GM12878 (cell line): ENCODE measurements around the gene TCF4. TPM values are rescaled to one million over a fixed set of nuclear protein-coding genes. Genes with fewer than 3 reads are reported as not detected.

Experiments
- BCL11A ChIP-seq: IDR thresholded peaks from 2 replicates; pipeline ENCODE4 v1.6.1; 2011; ENCODE audit warnings: low read depth, low read length
- EP300 ChIP-seq, 2 experiments: fragments of 150-350 bp in 1 of 2; IDR thresholded peaks; 2 replicates each; pipeline ENCODE4 v1.6.1; 2011 to 2012; ENCODE audit warnings: low read depth in 2 of 2, low read length in 2 of 2, borderline replicate concordance in 1 of 2, improper control_type of control experiment in 1 of 2, inconsistent platforms in 1 of 2; ENCODE audit not compliant: control insufficient read depth in 1 of 2
- EZH2 ChIP-seq: IDR thresholded peaks from 2 replicates; pipeline ENCODE4 v1.6.1; 2012; ENCODE audit warnings: low read depth, mild to moderate bottlenecking, control low read depth, inconsistent platforms, low read length, borderline replicate concordance; ENCODE audit not compliant: control insufficient read depth
- HDAC2 ChIP-seq: fragments of 200-600 bp; sonication (generic); IDR thresholded peaks from 2 replicates; pipeline ENCODE4 v1.6.1; 2017
- HDGF ChIP-seq: fragments of 450-650 bp; IDR thresholded peaks from 2 replicates; pipeline ENCODE4 v1.6.1; 2016; ENCODE audit warnings: antibody characterized with exemption
- IKZF1 ChIP-seq: fragments of 450-650 bp; conservative IDR thresholded peaks from 2 replicates; pipeline ENCODE4 v1.6.1; 2017; ENCODE audit warnings: antibody characterized with exemption, mild to moderate bottlenecking
- IRF4 ChIP-seq: IDR thresholded peaks from 2 replicates; pipeline ENCODE4 v1.6.1; 2011; ENCODE audit warnings: low read depth, low read length
- KDM1A ChIP-seq: fragments of 200-600 bp; sonication (generic); IDR thresholded peaks from 2 replicates; pipeline ENCODE4 v1.6.1; 2016; ENCODE audit warnings: borderline replicate concordance
- KLF5 ChIP-seq: fragments of 450-650 bp; IDR thresholded peaks from 2 replicates; pipeline ENCODE4 v1.6.1; 2014; ENCODE audit warnings: mild to moderate bottlenecking; ENCODE audit not compliant: partially characterized antibody
- MTA2 ChIP-seq: fragments of 450-650 bp; IDR thresholded peaks from 2 replicates; pipeline ENCODE4 v1.6.1; 2016; ENCODE audit warnings: low read depth, mild to moderate bottlenecking, moderate library complexity
- MYC ChIP-seq: IDR thresholded peaks from 2 replicates; pipeline ENCODE4 v1.6.1; 2011; ENCODE audit warnings: mild to moderate bottlenecking, low read length, moderate library complexity, inconsistent platforms; ENCODE audit not compliant: insufficient read depth, insufficient replicate concordance, insufficient read length, severe bottlenecking
- NR2C1 ChIP-seq: fragments of 450-650 bp; IDR thresholded peaks from 2 replicates; pipeline ENCODE4 v1.6.1; 2017; ENCODE audit warnings: antibody characterized with exemption, mild to moderate bottlenecking, moderate library complexity
- PKNOX1 ChIP-seq: fragments of 450-650 bp; IDR thresholded peaks from 2 replicates; pipeline ENCODE4 v1.6.1; 2016; ENCODE audit warnings: mild to moderate bottlenecking
- RAD21 ChIP-seq: IDR thresholded peaks from 2 replicates; pipeline ENCODE4 v1.6.1; 2011; ENCODE audit warnings: mild to moderate bottlenecking, low read depth, low read length, moderate library complexity; ENCODE audit not compliant: insufficient read depth
- RELA ChIP-seq: fragments of 450-650 bp; IDR thresholded peaks from 2 replicates; pipeline ENCODE4 v1.8.0; 2014; ENCODE audit warnings: borderline replicate concordance; ENCODE audit not compliant: partially characterized antibody
- RFX5 ChIP-seq: IDR thresholded peaks from 2 replicates; pipeline ENCODE4 v1.6.1; 2011; ENCODE audit warnings: low read depth, low read length, improper control_type of control experiment
- SIX5 ChIP-seq: IDR thresholded peaks from 2 replicates; pipeline ENCODE4 v1.6.1; 2011; ENCODE audit warnings: mild to moderate bottlenecking, low read depth, low read length, moderate library complexity; ENCODE audit not compliant: severe bottlenecking
- SREBF2 ChIP-seq: IDR thresholded peaks from 2 replicates; pipeline ENCODE4 v1.6.1; 2012; ENCODE audit warnings: mild to moderate bottlenecking, low read length
- SUZ12 ChIP-seq: fragments of 200-600 bp; sonication (generic); IDR thresholded peaks from one replicate; pipeline ENCODE4 v1.6.1; 2018; ENCODE audit warnings: antibody characterized with exemption, mild to moderate bottlenecking; ENCODE audit not compliant: unreplicated experiment
- TAF1 ChIP-seq: IDR thresholded peaks from 2 replicates; pipeline ENCODE4 v1.6.1; 2011; ENCODE audit warnings: mild to moderate bottlenecking, low read depth, low read length, borderline replicate concordance
- WRNIP1 ChIP-seq: IDR thresholded peaks from 2 replicates; pipeline ENCODE4 v1.6.1; 2011; ENCODE audit warnings: low read depth, low read length, improper control_type of control experiment, borderline replicate concordance
- ZBTB11 ChIP-seq: fragments of 450-650 bp; formaldehyde crosslinking; IDR thresholded peaks from 2 replicates; pipeline ENCODE4 v1.5.0; 2022; ENCODE audit warnings: mild to moderate bottlenecking, missing genetic modification characterization
- ZNF622 ChIP-seq: fragments of 450-650 bp; IDR thresholded peaks from 2 replicates; pipeline ENCODE4 v1.6.1; 2017; ENCODE audit warnings: mild to moderate bottlenecking, inconsistent platforms
- ZNF687 ChIP-seq: fragments of 450-650 bp; IDR thresholded peaks from 2 replicates; pipeline ENCODE4 v1.6.1; 2017; ENCODE audit warnings: mild to moderate bottlenecking, moderate library complexity
- polyA plus RNA-seq, 11 experiments: library from polyadenylated mRNA; depleted of rRNA in 4 of 11; unstranded in 6 of 11; stranded (reverse) in 5 of 11; fragments of >200 nt; fragmentation: Nextera tagmentation in 4 of 11; fragmentation: Illumina TruSeq in 1 of 11; extraction: Ambion mirVana in 4 of 11; extraction: Trizol in 1 of 11; gene quantifications; 1 replicate in 1 of 11; 2 replicates in 10 of 11; pipeline versions ENCODE4 v1.2.1 to v1.2.3, GENCODE V29; 2011 to 2016; ENCODE audit warnings: inconsistent platforms in 2 of 11, missing spikeins in 2 of 11, low read depth in 1 of 11
- total RNA-seq, 4 experiments: library from RNA; depleted of rRNA in 3 of 4; stranded (reverse); fragments of >200 nt in 3 of 4; fragmentation: Illumina TruSeq in 1 of 4; extraction: Trizol in 1 of 4; gene quantifications; 2 replicates each; pipeline versions ENCODE4 v1.2.1 to v1.2.3, GENCODE V29; 2013 to 2021

TCF4 gene
- total and polyA plus RNA-seq, 10 of the 15 experiments (the other 5 are each of a cell fraction or from before 2014, with no cell fraction given) = 15.2 to 94.0 (median 31.5) TPM

DNA sequence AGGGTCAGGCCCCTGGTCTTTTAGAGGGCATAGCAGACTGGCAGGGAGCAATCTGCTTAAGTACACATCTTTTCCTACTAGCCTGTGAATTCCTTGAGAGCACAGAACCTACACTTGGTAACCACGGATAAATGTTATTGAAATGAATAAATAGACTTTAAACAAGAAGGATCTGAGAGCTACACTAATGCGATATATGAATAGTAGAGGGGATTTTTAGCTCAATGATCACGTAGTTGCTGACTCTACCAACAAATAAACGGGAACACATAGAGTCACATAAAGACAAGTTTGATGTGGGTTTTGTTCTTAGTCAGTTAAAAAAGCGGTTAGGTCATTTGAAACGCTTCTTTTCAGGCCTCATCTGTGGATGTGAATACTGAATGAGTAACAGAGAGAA, 338.4 kb downstream of the TCF4 start (continued):
- TF ChIP-seq ZNF687 (no peak), EP300 (IDR thresholded peaks at IDR 0.05; ENCODE audit: borderline replicate concordance in 1 of 2, control insufficient read depth in 1 of 2, low read depth in 2 of 2, low read length in 2 of 2) (peak; percentile 91 to 95), WRNIP1 (no peak), IKZF1 (peak; percentile 73), SIX5 (no peak), KDM1A (no peak), EZH2 (no peak), MTA2 (peak; percentile 88; the same call in 1 of the 2 replicates), RELA (peak; percentile 25), BCL11A (peak; percentile 79), HDGF (no peak), KLF5 (no peak), TAF1 (no peak), IRF4 (peak; percentile 78; the same call in 1 of the 2 replicates), HDAC2 (no peak), SREBF2 (no peak), ZNF622 (no peak), RAD21 (no peak), RFX5 (no peak), ZBTB11 (no peak), PKNOX1 (no peak), MYC (no peak), SUZ12 (no peak), NR2C1 (no peak)
